ENCODE data around the gene PAM16.

The PAM16 gene

GRCh38 chr16:4373356-4373908 lies 22.3 kb upstream of the PAM16 start:
- in situ Hi-C loops (cut with MboI; ENCODE audit: low sequenced_read_pairs, unreplicated experiment): no loop called here
- no peak for DNase-seq (ENCODE audit: low spot score)
- no peak for TF ChIP-seq CTCF (IDR thresholded peaks at IDR 0.05; ENCODE audit: borderline replicate concordance, control extremely low read depth, extremely low read depth, insufficient read depth, missing control alignments)

GRCh38 chr16:4372578-4373355 lies 21.6 kb upstream of the PAM16 start:
- TF ChIP-seq CTCF (IDR thresholded peaks at IDR 0.05; ENCODE audit: borderline replicate concordance, control extremely low read depth, extremely low read depth, insufficient read depth, missing control alignments): no peak
- DNase-seq (ENCODE audit: low spot score): no peak
- in situ Hi-C loops (cut with MboI; ENCODE audit: low sequenced_read_pairs, unreplicated experiment): no loop called here

GRCh38 chr16:4372001-4372577 lies 21.0 kb upstream of the PAM16 start:
- no peak for DNase-seq (ENCODE audit: low spot score)
- in situ Hi-C loops (cut with MboI; ENCODE audit: low sequenced_read_pairs, unreplicated experiment): no loop called here

GRCh38 chr16:4371357-4372000 lies 20.4 kb upstream of the PAM16 start, which contains the start of gene VASN:
VASN (plus strand) TSS chr16:4371848; CDS start chr16:4380878, 9,030 bp downstream.
- TF ChIP-seq CTCF (IDR thresholded peaks at IDR 0.05; ENCODE audit: borderline replicate concordance, control extremely low read depth, extremely low read depth, insufficient read depth, missing control alignments): no peak
- DNase-seq (ENCODE audit: low spot score): peak; percentile 92
- in situ Hi-C loops (cut with MboI; ENCODE audit: low sequenced_read_pairs, unreplicated experiment): no loop called here

More at GRCh38 chr16:4372001-4372577, 21.0 kb upstream of the PAM16 start:
- TF ChIP-seq CTCF (IDR thresholded peaks at IDR 0.05; ENCODE audit: borderline replicate concordance, control extremely low read depth, extremely low read depth, insufficient read depth, missing control alignments): no peak

- TF ChIP-seq CTCF (IDR thresholded peaks at IDR 0.05; ENCODE audit: borderline replicate concordance, control extremely low read depth, extremely low read depth, insufficient read depth, missing control alignments): no peak
- no peak for DNase-seq (ENCODE audit: low spot score)
- in situ Hi-C loops (cut with MboI; ENCODE audit: low sequenced_read_pairs, unreplicated experiment): no loop called here
Observed at GRCh38 chr16:4370570-4371356, 19.6 kb upstream of the PAM16 start.

- DNase-seq (ENCODE audit: low spot score): no peak
- in situ Hi-C loops (cut with MboI; ENCODE audit: low sequenced_read_pairs, unreplicated experiment): no loop called here
- no peak for TF ChIP-seq CTCF (IDR thresholded peaks at IDR 0.05; ENCODE audit: borderline replicate concordance, control extremely low read depth, extremely low read depth, insufficient read depth, missing control alignments)
Observed at GRCh38 chr16:4370151-4370550, 19.0 kb upstream of the PAM16 start.

Measured in GM13976 (cell line).